Non-pigmented ciliary epithelial cell (primary cell): Measurements from ENCODE around the gene TM6SF1.
"Not testable (repeated sequence)": the region's sequence is repeated elsewhere in the genome, so short reads cannot be mapped to it uniquely, and the experiment has no call there.

ENCODE experiments used
- DNase-seq: peaks from one replicate; pipeline ENCODE4 v3.0.0-alpha.2; 2010; ENCODE audit warnings: low read depth

The TM6SF1 gene

DNA sequence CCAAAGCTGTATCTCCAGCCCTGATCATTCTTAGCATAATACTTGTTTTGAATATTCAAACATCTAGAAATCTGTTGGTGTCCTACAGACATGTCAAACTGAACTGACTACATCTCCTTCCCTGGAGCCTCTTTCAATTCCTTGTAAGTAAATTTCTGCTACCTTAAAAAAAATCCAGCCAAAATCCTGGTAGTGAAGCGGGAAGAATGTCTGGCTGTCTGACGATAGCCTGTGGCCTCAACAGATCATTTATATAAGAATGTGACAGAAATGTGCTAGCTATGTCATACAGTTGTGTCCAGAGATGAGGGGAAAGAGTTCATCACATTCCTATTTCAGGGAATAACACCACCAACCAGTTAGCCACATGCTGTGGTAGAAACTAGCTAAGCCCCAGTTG, 18.6 kb upstream of the TM6SF1 start:
- DNase-seq: no peak

DNA sequence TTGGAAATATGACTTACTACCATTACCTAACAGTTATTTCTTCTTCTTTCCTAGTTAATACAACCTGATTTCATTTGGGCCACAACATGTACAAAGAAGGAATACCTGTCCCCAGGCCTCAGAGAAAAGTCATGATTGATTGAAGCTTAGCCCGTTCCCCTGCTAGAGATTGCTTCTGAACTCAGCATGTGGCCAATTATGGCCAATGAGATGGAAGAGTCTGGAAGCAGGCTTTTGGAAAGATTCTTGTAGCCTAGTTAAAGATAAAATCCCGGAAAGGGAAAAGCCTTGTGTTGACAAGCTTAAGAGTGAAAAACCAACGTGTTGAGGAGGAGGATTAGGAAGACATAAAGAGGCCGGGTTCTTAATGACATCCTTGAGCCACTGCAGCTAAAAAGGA, 17.0 kb upstream of the TM6SF1 start:
- DNase-seq: no peak

DNA sequence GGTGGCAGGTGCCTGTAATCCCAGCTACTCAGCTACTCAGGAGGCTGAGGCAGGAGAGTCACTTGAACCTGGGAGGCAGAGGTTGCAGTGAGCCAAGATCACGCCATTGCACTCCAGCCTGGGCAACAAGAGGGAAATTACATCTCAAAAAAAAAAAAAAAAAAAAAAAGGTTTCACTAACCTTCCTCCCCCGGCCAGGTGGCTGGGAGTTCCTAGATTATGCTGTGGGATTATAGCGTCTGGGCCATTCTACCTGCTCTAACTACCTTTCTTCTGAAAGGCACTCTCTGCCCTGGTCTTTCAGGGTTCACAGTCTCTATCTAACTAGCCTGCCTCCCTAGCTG, 15.5 kb upstream of the TM6SF1 start:
- DNase-seq: not testable (repeated sequence)

DNA sequence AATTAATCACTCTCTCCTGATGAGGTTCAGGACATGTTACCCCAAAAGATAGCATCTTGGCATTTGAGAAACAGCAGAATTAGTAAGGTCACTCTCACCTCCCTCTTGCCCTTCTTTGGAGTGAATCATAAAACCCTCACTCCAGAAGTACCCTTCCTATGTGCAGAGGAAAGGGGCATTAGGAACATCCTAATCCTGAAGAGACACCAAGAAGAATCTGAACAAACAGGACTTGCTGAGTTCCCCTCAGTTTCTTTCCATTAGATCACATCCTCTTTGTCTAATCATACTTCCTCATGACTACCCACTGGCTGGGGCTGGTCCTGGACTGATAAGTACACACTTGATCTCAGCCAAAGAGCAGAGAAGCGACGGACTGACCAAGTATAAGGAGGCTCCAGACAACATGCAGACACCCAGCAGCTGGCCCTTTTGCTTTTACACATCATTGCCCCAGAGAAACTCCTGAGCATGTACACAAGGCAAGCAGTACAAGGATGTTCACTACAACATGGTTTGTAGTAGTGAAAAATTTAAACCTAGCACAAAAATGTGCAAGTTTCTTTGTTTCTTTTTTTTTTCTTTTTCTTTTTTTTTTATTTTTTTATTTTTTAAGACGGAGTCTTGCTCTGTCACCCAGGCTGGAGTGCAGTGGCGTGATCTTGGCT, 15.0 kb upstream of the TM6SF1 start:
- peak; percentile 65 for DNase-seq

DNA sequence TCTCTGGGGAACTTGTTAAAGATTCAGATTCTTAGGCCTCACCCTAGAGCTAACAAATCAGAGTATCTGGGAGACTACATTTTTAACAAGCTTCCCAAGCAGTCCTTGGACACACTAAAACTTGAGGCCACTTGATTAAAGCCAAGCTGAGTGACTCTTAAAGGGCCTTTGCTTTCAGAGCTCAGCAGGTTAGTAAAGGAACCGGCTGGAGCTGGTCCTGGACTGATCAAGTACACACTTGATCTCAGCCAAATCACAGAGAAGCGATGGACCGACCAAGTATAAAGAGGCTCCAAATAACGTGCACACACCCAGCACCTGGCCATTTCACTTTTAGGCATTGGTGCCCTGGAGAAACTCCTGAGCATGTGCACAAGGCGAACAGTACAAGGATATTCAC, 12.9 kb upstream of the TM6SF1 start:
- no peak for DNase-seq

DNA sequence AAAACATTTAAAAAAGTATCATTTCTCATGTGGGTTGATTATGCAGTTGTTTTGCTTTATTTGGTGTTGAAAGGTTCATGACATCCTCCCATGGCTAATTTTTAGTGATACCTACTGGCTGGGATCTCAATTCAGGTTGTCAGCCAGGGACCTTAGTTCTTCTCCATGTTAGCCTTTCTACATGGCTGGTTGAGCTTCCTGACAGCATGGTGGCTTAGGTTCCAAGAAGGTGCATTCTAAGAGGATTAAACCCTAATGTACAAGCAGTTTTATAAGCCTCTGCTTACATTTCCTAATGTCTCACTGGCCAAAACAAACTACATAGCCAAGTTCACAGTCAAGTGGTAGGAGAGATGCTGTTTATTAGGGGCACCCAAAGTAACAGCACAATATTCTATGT, 9.4 kb upstream of the TM6SF1 start:
- no peak for DNase-seq

DNA sequence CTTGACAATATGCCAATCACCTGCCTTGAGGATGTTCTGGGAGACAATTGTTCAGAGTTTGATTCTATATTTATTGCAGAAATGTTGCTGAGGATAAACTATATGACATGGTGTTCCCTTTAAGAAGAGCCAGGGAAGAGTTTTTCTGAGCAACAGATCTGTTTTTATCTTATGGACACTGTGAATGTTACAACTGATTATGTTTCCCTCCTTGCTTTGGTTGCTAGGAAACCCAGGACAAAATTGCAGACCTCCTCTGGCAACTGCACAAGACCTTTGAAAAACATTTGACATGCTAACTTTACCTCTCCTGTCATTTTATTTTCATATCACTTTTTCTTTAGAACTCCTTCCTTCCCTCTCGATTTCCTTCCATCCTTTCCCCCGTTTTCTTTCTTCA, 8.2 kb upstream of the TM6SF1 start:
- DNase-seq: no peak

DNA sequence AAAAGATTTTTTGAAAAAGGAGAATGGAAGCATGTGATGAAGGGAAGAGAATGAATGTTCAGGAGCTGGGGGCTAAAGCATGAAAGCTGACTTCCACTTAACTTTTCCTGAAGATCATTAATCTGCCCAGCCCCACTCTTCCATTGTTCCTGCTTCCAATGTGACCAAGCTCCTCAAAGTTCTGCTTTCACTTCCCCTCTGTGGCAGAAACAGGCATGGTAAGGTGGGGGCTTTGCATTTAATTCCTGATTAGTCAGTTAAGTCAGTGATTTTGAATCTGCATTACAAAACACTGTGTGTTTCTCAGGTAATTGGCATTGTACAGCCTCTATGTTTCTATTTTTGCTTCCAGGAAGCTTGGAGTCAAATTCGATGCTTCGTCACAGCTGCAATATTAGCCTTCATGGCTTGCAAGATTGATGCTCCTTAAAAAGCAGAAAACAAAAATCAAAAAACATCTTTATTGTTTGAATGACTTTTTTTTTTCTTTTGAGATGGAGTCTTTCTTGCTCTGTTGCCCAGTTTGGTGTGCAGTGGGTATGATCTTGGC, 7.3 kb upstream of the TM6SF1 start:
- DNase-seq: no peak

DNA sequence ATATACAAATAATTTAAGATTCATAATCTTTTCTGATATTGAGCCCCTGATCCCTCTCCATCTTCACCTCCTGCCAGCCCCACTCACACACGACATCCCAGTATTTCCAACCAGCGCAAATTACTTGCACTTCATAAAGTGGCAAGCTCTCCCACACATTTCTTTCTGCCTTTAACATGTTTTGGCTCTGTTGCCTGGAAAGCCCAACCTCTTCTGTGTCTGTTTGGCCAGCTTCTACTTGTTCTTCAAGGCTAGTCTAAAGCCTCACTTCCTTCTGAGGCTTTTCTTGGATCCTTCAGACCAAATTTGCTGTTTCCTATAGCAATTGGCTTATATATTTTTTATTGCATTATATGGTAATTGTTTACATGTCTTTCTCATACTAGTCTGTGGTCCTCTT, 5.1 kb upstream of the TM6SF1 start:
- DNase-seq: no peak

DNA sequence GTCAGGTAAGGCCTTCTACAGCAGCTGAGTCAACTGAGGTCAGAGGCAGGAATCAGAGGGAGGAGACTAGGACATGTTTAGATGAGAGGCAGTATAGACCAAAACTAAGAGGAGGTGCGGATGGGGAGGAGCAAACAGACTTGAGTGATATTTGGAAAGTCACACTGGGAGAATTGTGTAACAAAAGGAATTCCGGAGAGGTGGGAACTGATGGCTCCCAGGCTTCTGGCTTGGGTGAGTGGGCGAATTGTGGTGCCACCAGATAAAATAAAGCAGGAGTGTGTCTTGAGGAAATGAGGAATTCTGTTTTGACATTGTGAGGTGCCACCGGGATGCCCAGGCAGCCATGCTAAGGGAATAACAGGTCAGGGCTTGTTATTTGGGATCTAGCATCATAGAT, 3.3 kb upstream of the TM6SF1 start:
- no peak for DNase-seq

DNA sequence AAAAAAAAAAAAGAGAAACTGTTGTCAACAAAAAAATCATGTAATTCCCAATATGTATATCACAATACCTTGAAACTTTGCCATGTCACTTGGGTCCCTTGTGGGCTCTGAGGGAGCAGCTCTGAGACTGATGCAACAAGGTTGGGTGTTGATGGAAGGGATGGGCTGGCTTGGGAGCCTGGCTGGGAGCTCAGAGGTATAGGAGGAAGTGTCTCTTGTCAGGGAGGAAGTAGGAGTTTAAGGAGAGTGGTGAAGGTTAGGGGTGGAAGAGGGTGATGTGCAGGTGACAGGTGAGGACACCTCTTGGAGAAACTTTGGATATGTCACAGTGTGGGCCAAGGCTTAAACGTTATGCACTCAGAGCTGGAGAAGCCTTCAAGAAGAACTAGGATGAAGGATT, 2.0 kb upstream of the TM6SF1 start:
- no peak for DNase-seq

DNA sequence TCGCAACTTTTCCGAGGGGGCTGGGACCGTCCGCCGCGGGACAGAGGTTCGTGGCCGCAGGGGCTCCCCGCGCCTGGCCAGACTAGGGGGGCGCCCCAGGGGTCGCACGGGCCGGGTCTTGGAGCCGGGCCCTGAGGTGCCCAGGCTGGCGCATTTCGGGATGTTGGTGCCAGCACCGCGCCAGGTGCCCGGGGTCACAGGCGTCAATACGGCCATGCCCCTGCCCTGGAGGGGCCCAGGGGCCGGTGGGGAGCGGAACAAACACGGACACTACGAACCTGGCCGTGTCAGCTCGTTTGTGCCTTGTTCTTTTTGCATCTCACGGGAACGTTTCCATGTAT, 366 bp downstream of the TM6SF1 start:
- DNase-seq: no peak

DNA sequence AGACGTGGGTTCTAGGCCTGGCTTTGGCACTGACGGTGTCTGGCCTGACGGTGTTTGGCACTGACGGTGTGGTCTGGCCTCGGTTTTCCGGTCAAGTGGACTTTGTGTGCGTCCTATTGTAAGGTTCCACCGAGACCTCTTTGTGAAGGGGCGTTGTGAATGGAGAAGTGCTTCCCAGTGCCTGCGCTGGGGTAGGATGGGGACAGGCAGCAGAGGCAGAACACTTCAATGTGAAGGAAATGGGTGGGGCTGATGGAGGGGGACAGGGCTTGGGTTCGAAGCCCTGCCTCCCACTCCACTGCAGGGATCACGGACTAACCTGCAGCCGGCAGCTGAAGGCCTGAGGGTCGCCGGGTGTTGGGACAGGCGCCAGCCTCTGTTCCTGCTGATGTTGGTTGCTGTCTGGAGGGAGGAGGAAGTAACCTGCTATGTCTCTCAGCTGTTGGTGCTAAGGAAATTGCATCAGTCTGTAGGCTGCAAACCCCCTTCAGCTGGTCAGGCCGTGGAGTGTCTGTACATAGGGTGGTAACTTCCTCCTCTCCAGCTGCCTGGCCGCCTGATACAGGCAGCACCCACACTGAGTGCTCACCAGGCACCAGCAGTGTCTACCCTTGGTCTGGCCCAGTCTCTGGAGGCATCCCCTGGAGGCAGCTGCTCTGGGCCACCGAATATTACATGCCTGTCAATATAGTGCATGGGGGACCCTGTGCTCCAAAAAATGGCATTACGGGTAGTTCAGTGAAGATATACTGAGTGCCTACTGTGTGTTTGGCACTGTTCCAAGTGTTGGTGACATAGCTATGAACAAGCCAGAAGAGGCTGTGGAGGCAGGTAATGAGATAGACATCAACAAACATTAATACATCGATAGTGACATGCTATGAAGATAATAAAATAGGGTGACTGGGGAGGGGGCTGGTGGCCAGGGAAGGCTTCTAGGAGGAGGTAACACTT, 1.1 kb downstream of the TM6SF1 start:
- DNase-seq: peak; percentile 19

DNA sequence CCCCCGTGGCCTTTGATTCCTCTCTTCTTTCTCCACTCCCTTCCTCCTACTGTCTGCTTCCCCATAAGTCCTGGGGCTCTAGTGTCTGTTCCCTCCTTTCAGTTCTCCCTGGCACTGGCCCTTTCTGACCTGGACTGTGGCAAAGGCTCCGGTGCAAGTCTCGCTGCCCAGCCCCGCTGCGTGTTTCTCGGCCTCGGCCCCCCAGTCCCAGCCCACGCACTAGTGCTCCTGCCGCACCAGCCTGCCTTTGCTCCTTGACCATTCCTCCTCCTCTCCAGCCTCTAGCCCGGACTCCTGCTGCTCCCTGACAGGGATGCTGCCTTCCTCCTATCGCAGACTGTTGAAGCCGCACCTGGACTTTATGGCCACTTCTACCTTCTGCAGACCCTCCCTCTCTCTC, 2.1 kb downstream of the TM6SF1 start:
- no peak for DNase-seq

DNA sequence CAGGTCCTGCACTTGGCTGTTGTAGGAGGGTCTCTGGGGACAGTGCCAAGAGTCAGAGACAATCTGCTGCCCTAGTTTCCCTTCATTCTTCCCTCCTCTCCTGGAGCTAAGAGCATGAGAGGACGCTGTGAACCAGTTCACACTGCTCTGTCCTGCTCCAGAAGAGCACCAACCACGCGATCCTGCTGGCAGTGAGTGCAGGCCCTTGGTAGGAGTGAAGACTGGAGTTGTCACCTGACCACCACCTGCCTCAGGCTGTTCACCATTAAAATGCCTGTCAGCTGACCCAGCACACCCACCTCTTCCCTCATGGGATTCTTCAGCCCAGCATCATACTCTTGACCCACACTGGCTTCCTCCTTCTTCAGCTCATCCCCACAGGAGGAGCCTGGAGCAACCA, 2.9 kb downstream of the TM6SF1 start:
- no peak for DNase-seq

DNA sequence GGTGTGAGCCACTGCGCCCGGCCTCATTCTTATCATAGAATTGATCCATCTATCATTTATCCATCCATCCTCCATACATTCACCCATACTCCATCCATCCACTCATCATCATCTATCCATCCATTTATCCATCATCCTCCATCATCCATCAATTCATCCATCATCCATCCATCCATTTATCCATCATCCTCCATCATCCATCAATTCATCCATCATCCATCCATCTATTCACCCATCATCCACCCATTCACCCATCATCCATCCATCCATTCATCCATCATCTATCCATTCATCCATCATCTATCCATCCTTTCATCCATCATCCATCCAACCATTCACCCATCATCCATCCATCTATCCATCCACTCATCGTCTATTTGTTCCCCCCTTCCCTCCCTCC, 3.7 kb downstream of the TM6SF1 start:
- DNase-seq: no peak

DNA sequence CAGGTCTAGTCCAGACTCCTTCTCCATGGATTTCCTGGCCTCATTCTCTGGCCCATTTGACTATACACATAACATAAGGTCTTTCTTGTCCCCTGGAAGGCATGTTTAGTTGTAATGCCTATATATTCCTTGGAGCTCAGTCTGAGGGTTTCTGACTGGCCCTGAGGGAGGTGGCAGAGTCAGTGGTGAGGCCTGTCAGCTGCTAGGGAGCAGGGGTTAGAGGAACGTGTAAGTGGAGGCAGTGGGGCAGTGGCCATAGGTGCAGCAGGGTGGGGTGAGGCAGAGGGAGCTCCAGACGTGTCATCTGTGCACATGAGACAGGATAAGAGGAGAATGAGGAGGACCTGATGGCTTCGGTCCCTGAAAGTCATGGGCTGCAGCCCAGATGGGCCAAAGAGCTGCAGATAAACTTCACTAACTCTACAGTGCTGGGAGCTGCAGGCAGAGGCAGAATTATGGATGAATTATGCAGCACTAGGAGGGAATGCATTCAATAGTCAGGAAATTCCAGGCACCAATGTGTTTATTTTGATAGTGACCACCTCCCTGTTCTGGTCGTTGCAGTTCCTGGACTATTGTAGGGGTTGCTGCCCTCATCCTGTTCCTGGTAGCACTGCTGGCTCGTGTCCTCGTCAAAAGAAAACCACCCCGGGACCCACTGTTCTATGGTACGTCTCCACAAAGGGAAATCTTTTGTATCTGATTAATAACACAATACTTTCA, 4.9 kb downstream of the TM6SF1 start:
- DNase-seq: peak; percentile 65

DNA sequence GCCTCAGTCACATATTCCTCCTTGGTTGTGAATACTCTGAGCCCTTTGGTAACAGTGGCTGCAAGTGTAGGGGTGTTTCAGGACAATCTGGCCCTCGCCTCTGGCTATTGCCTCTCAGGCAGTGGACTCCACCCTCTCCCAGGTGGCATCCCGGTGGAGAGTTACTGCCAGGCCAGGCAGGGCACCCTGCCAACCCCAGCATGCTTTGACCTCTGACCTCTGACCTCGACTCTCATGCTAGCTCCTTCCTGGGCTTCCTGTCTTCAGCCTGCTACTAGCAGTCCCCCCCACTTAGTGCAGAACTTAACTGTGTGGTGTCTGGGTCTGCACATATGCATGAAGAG, 5.5 kb downstream of the TM6SF1 start:
- DNase-seq: no peak

DNA sequence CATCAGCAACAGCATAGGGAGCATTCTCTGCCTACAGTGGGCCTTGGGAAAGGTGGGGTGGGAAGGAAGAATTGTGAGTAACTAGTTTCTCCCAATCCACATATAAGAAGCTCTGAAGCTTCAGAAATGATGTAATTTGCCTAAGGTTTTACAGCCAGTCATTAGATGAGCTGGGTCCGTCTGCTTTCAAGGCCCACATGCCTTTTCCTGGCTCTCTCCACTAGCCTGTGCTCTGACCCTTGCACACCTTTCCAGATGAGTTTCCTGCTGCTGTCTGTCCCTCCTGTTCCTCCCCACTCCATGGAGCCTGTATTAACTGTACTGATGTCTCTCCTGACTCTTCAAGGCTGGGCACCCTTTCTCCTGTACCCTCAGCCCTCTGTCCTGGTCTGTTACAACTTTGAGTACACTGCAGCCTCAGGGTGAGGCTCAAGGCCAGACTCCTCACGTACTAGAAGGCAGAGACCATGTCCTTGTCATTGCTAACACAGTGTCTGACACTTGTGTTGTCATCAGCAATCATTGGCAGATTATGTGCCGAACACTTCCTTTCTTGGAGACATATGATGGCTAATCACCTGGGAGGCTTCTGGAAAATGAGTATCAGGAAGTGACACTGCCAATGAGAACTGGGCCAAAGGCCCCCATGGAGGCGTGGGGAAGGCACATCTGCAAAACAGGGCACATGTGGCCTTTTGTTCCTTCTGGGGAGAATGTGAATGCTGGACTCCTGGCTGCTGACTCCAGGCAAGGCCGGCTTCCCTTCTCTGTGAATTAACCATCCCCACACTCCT, 6.6 kb downstream of the TM6SF1 start:
- DNase-seq: no peak

DNA sequence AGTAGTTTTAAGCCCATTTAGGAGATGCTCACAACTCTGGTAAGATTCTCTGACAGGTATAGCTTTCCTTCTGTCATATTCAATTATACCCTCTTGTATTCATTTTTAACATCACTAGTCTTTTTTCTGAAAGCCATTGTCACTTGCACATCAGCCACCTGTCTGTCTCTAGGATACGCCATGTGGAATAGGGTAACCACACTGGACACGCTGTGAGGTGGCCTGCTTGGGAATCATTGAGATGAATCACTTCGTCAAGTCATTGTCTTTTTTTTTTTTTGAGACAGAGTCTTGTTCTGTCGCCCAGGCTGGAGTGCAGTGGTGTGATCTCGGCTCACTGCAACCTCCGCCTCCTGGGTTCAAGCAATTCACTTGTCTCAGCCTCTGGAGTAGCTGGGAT, 7.4 kb downstream of the TM6SF1 start:
- DNase-seq: no peak

DNA sequence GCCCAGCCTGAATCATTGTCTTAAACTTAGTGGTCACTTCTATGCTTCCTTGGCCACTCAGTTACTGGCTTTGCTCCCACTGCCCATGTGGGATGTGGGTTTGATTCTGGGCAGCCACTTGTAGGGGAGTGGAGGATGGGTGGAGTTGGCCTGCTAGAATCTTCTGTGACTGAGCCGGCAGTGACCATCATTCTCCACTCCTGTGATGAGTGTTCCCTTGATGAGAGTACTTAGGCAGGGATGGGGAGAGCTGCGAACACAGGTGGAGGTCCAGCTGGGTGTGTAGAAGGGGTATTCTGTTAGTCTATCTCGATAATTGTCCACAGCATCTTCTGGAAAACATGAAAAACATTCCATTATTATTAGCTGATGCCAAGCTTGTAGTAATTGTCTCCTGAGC, 8.0 kb downstream of the TM6SF1 start:
- no peak for DNase-seq
